Smooth muscle cell (in vitro differentiated cells): ENCODE data around the gene TENM3. TPM values are rescaled to one million over a fixed set of nuclear protein-coding genes. Genes with fewer than 3 reads are reported as not detected.

Experiments used
- DNase-seq: peaks from one replicate; lab custom pipeline; 2025; ENCODE audit not compliant: unreplicated experiment; lab: John Stamatoyannopoulos, UW
- H2AFZ ChIP-seq: fragments of 200-600 bp; sonication (generic); 2 replicates; pipeline ENCODE4 v1.6.0; 2016; ENCODE audit warnings: antibody characterized with exemption, low read depth, mild to moderate bottlenecking
- H3F3A ChIP-seq: fragments of 200-600 bp; sonication (generic); 2 replicates; pipeline ENCODE4 v1.6.0; 2017; ENCODE audit warnings: antibody characterized with exemption, low read depth
- H3K27ac ChIP-seq: fragments of 200-600 bp; sonication (generic); 2 replicates; pipeline ENCODE4 v1.5.1; 2016; ENCODE audit warnings: low read depth, mild to moderate bottlenecking
- H3K27me3 ChIP-seq: fragments of 200-600 bp; sonication (generic); 2 replicates; pipeline ENCODE4 v1.6.1; 2016; ENCODE audit warnings: low read depth, mild to moderate bottlenecking
- H3K36me3 ChIP-seq: fragments of 200-600 bp; sonication (generic); 2 replicates; pipeline ENCODE4 v1.5.1; 2016; ENCODE audit warnings: low read depth
- H3K4me1 ChIP-seq: fragments of 200-600 bp; sonication (generic); 2 replicates; pipeline ENCODE4 v1.5.1; 2016; ENCODE audit warnings: low read depth
- H3K4me2 ChIP-seq: fragments of 200-600 bp; sonication (generic); 2 replicates; pipeline ENCODE4 v1.6.0; 2016; ENCODE audit warnings: mild to moderate bottlenecking
- H3K4me3 ChIP-seq: fragments of 200-600 bp; sonication (generic); 2 replicates; pipeline ENCODE4 v1.5.1; 2016; ENCODE audit warnings: mild to moderate bottlenecking
- H3K79me2 ChIP-seq: fragments of 200-600 bp; sonication (generic); 2 replicates; pipeline ENCODE4 v1.6.0; 2016; ENCODE audit warnings: low read depth, mild to moderate bottlenecking
- H3K9ac ChIP-seq: fragments of 200-600 bp; sonication (generic); 2 replicates; pipeline ENCODE4 v1.6.0; 2016; ENCODE audit warnings: low read depth
- H3K9me3 ChIP-seq: fragments of 200-600 bp; sonication (generic); replicated peaks from 2 replicates; pipeline ENCODE4 v1.5.1; 2016; ENCODE audit warnings: low read depth
- H4K20me1 ChIP-seq: fragments of 200-600 bp; sonication (generic); 2 replicates; pipeline ENCODE4 v1.6.0; 2016; ENCODE audit warnings: low read depth
- WGBS: methylation state at CpG from one replicate; pipeline ENCODE4 v1.1.7; 2016; ENCODE audit warnings: low lambda C conversion rate; 5-methylcytosine and 5-hydroxymethylcytosine counted together
- polyA plus RNA-seq: library from polyadenylated mRNA; unstranded; fragments of >200 nt; fragmentation: Nextera tagmentation; extraction: Ambion mirVana; gene quantifications from 2 replicates; pipeline ENCODE4 v1.2.1, GENCODE V29; 2016
- total RNA-seq: library from RNA; depleted of rRNA; stranded (reverse); fragments of >200 nt; gene quantifications from 2 replicates; pipeline ENCODE4 v1.2.3, GENCODE V29; 2014
- TF ChIP-seq, protein P1 (sequence below): fragments of 200-600 bp; sonication (generic); IDR thresholded peaks from 2 replicates; pipeline ENCODE4 v1.5.1; 2017; ENCODE audit warnings: borderline replicate concordance, mild to moderate bottlenecking, antibody characterized with exemption; ENCODE audit not compliant: insufficient read depth, poor library complexity, severe bottlenecking

The TENM3 gene
- total and polyA plus RNA-seq, 2 experiments from 2014 or later = 46.9 to 295 TPM

DNA sequence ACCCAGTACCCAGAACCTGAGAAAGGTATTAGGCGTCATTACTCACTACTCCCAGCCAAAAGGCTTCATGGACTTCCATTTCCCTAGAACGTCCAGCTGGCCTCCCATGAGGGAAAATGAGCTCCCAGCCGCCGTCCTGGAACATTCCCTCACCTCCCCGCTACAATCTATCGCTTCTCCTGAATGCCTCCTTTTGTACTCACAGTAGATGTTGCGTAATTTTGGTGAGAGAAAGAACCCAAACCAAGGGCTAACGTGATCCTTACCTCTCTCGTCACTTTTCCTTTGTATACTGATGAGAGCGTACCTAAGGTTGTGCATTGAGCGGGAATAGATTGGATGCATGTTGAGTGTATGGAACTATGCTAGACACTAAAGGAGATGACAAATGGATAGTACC is 161.9 kb downstream of the TENM3 start:
- no peak overlapping the region for H2AFZ ChIP-seq
- no peak overlapping the region for H3K4me2 ChIP-seq
- H3K27ac ChIP-seq = no peak overlapping the region
- peaks cover 4% of the 10 kb centered on the region for H3K79me2 ChIP-seq
- H3K9me3 ChIP-seq = no peaks in the 10 kb centered on the region
- 98% methylated on average over 11 of the region's 11 CpGs for WGBS
- DNase-seq = no peak
- H4K20me1 ChIP-seq = no peaks in the 10 kb centered on the region
- no peak overlapping the region for H3K4me3 ChIP-seq
- H3K36me3 ChIP-seq = no peaks in the 10 kb centered on the region
- TF ChIP-seq, protein P1, sequence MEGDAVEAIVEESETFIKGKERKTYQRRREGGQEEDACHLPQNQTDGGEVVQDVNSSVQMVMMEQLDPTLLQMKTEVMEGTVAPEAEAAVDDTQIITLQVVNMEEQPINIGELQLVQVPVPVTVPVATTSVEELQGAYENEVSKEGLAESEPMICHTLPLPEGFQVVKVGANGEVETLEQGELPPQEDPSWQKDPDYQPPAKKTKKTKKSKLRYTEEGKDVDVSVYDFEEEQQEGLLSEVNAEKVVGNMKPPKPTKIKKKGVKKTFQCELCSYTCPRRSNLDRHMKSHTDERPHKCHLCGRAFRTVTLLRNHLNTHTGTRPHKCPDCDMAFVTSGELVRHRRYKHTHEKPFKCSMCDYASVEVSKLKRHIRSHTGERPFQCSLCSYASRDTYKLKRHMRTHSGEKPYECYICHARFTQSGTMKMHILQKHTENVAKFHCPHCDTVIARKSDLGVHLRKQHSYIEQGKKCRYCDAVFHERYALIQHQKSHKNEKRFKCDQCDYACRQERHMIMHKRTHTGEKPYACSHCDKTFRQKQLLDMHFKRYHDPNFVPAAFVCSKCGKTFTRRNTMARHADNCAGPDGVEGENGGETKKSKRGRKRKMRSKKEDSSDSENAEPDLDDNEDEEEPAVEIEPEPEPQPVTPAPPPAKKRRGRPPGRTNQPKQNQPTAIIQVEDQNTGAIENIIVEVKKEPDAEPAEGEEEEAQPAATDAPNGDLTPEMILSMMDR = no peak
- H3K27me3 ChIP-seq = no peaks in the 10 kb centered on the region
- no peak overlapping the region for H3K9ac ChIP-seq
- no peaks in the 10 kb centered on the region for H3K4me1 ChIP-seq
- no peaks in the 10 kb centered on the region for H3F3A ChIP-seq

DNA sequence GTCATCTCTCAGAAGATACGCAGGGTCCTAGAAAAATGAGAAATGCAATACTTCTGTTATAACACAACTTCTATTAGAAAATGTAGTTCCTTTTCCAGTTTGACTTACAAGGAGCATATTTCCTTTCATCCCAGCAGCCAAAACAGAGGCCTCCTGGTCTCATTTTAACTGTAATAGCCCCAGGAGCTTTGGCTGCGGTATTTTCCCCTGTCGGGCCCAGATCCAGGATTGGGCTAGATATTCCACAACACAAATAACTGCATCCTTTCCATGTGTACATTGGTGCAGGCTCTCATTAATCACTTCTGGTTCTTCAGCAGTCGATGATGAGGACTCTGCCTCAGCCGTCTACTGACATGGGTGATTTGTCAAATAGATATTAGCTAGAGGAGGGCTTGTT is 166.1 kb downstream of the TENM3 start:
- DNase-seq = no peak
- no peaks in the 10 kb centered on the region for H3F3A ChIP-seq
- TF ChIP-seq, protein P1 = no peak
- H4K20me1 ChIP-seq = no peaks in the 10 kb centered on the region
- no peak overlapping the region for H2AFZ ChIP-seq
- no peak overlapping the region for H3K9ac ChIP-seq
- H3K27me3 ChIP-seq = no peaks in the 10 kb centered on the region
- no peak overlapping the region for H3K4me3 ChIP-seq
- peaks cover 13% of the 10 kb centered on the region for H3K36me3 ChIP-seq
- no peak overlapping the region for H3K27ac ChIP-seq
- H3K79me2 ChIP-seq = peaks cover 4% of the 10 kb centered on the region
- H3K9me3 ChIP-seq = peaks cover 12% of the 10 kb centered on the region
- WGBS = 96% methylated on average over 5 of the region's 5 CpGs
- no peak overlapping the region for H3K4me2 ChIP-seq
- no peaks in the 10 kb centered on the region for H3K4me1 ChIP-seq

DNA sequence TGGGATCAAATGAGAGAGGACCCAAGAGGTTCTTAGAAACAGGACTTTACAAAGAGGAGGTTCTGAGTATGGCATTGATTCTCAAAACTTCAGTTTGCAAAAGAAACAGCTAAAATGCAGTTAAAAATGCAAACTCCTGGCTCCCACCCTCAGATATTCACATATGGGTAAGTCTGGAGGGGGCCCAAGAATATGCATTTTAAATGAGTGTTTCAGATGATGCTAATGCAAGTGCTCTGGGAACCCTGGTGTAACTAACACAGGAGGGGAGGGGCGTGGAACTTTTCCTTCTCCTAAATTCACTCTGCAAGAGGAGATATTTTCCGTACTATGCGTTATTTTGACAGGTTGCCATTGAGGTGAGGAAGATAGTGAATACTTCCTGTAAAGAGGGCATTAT is 168.2 kb downstream of the TENM3 start:
- Histone ChIP-seq H3F3A (no peaks in the 10 kb centered on the region), H4K20me1 (no peaks in the 10 kb centered on the region)
- 98% methylated on average over 3 of the region's 3 CpGs for WGBS

DNA sequence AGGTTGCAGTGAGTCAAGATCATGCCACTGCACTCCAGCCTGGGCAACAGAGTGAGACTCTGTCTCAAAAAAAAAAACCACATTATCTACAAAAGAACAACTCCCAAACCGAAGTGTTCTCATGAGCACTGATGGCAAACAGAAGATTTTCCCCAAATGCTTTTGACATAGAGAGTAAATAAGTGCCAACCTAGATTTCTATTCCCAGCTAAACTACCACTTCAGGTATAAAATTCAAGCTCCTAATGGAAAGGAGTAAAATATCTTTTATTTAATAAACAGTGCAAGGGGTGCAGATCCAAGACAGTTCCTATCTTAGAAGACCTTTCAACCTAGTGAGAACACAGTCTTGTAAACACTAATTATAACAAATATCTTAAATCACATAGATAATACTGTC is 170.3 kb downstream of the TENM3 start:
- H3K9me3 ChIP-seq = peaks cover 12% of the 10 kb centered on the region
- H3K36me3 ChIP-seq = peaks cover 13% of the 10 kb centered on the region
- no peak overlapping the region for H3K9ac ChIP-seq
- H3K27me3 ChIP-seq = no peaks in the 10 kb centered on the region
- H3K4me1 ChIP-seq = no peaks in the 10 kb centered on the region
- 90% methylated on average over 1 of the region's 1 CpG for WGBS
- peaks cover 4% of the 10 kb centered on the region for H3K79me2 ChIP-seq
- no peaks in the 10 kb centered on the region for H3F3A ChIP-seq
- no peak overlapping the region for H3K4me2 ChIP-seq
- no peak overlapping the region for H2AFZ ChIP-seq
- H3K4me3 ChIP-seq = no peak overlapping the region
- H3K27ac ChIP-seq = no peak overlapping the region
- TF ChIP-seq, protein P1 = no peak
- no peak for DNase-seq
- H4K20me1 ChIP-seq = no peaks in the 10 kb centered on the region

More for the DNA sequence above, 168.2 kb downstream of the TENM3 start:
- no peak overlapping the region for H3K27ac ChIP-seq
- no peak overlapping the region for H3K4me2 ChIP-seq
- TF ChIP-seq, protein P1 = no peak
- no peaks in the 10 kb centered on the region for H3K27me3 ChIP-seq
- no peaks in the 10 kb centered on the region for H3K4me1 ChIP-seq
- H3K79me2 ChIP-seq = peaks cover 4% of the 10 kb centered on the region
- H3K9ac ChIP-seq = no peak overlapping the region
- H3K4me3 ChIP-seq = no peak overlapping the region
- H2AFZ ChIP-seq = no peak overlapping the region
- DNase-seq = no peak
- H3K9me3 ChIP-seq = peaks cover 12% of the 10 kb centered on the region
- peaks cover 13% of the 10 kb centered on the region for H3K36me3 ChIP-seq
